Non-pigmented ciliary epithelial cell (primary cell): ENCODE data around the gene LPAR3.

Source experiments
- DNase-seq: peaks from one replicate; pipeline ENCODE4 v3.0.0-alpha.2; 2010; ENCODE audit warnings: low read depth

The LPAR3 gene

GRCh38 chr1:84827976-84828375 is 65.0 kb downstream of the LPAR3 start:
- DNase-seq = no peak

GRCh38 chr1:84827555-84827954 is 65.5 kb downstream of the LPAR3 start:
- no peak for DNase-seq

GRCh38 chr1:84825161-84825560 is 67.8 kb downstream of the LPAR3 start:
- no peak for DNase-seq

- no peak for DNase-seq
Measured at GRCh38 chr1:84823991-84824390, 69.0 kb downstream of the LPAR3 start.

GRCh38 chr1:84823511-84823910 is 69.5 kb downstream of the LPAR3 start:
- no peak for DNase-seq

- DNase-seq = no peak
Measured at GRCh38 chr1:84810343-84810742, 82.7 kb downstream of the LPAR3 start.

- no peak for DNase-seq
Measured at GRCh38 chr1:84809023-84809422, 84.0 kb downstream of the LPAR3 start.

GRCh38 chr1:84803604-84804003 is 89.4 kb downstream of the LPAR3 start:
- DNase-seq = no peak

GRCh38 chr1:84802567-84803232 is 90.3 kb downstream of the LPAR3 start:
- no peak for DNase-seq

GRCh38 chr1:84800090-84801073 is 92.6 kb downstream of the LPAR3 start:
- no peak for DNase-seq

GRCh38 chr1:84797603-84798002 is 95.4 kb downstream of the LPAR3 start:
- DNase-seq = no peak

GRCh38 chr1:84795966-84796600 is 96.9 kb downstream of the LPAR3 start:
- no peak for DNase-seq

- no peak for DNase-seq
Measured at GRCh38 chr1:84795213-84795612, 97.8 kb downstream of the LPAR3 start.

GRCh38 chr1:84792421-84792820 is 100.6 kb downstream of the LPAR3 start:
- no peak for DNase-seq

- no peak for DNase-seq
Measured at GRCh38 chr1:84789014-84789413, 104.0 kb downstream of the LPAR3 start.

- DNase-seq = no peak
Measured at GRCh38 chr1:84785271-84786036, 107.6 kb downstream of the LPAR3 start.

- DNase-seq = no peak
Measured at GRCh38 chr1:84782881-84783280, 110.1 kb downstream of the LPAR3 start.

- no peak for DNase-seq
Measured at GRCh38 chr1:84781946-84782771, 110.8 kb downstream of the LPAR3 start.

- no peak for DNase-seq
Measured at GRCh38 chr1:84780000-84780716, 112.8 kb downstream of the LPAR3 start.

- no peak for DNase-seq
Measured at GRCh38 chr1:84776639-84777038, 116.4 kb downstream of the LPAR3 start.
